GM23338 (cell line): Measurements from ENCODE around the gene METTL26. TPM values are rescaled to one million over a fixed set of nuclear protein-coding genes. Genes with fewer than 3 reads are reported as not detected.

Experiments
- ATAC-seq: fragments of 200-7000 bp; cut with Tn5 transposase; 3 replicates; pipeline ENCODE4 v1.9.1; 2020
- DNase-seq: peaks from one replicate; pipeline ENCODE4 v3.0.0-alpha.2; 2015; ENCODE audit warnings: low spot score
- H2AFZ ChIP-seq: fragments of 200-600 bp; sonication (generic); 2 replicates; pipeline ENCODE4 v1.8.0; 2016; ENCODE audit warnings: antibody characterized with exemption, mild to moderate bottlenecking, moderate library complexity
- H3F3A ChIP-seq: fragments of 200-600 bp; sonication (generic); replicated peaks from 2 replicates; pipeline ENCODE4 v1.8.0; 2017; ENCODE audit warnings: antibody characterized with exemption, mixed run types, low read depth
- H3K27ac ChIP-seq: fragments of 200-600 bp; sonication (generic); 2 replicates; pipeline ENCODE4 v1.6.1; 2016; ENCODE audit warnings: low read depth
- H3K27me3 ChIP-seq: fragments of 200-600 bp; sonication (generic); 2 replicates; pipeline ENCODE4 v1.8.0; 2016; ENCODE audit warnings: mild to moderate bottlenecking, mixed run types, moderate library complexity; ENCODE audit not compliant: insufficient read depth
- H3K36me3 ChIP-seq: fragments of 200-600 bp; sonication (generic); 2 replicates; pipeline ENCODE4 v1.8.0; 2016; ENCODE audit warnings: mild to moderate bottlenecking; ENCODE audit not compliant: insufficient read depth
- H3K4me1 ChIP-seq: fragments of 200-600 bp; sonication (generic); 2 replicates; pipeline ENCODE4 v1.8.0; 2016; ENCODE audit warnings: mild to moderate bottlenecking, moderate library complexity; ENCODE audit not compliant: insufficient read depth
- H3K4me2 ChIP-seq: fragments of 200-600 bp; sonication (generic); 2 replicates; pipeline ENCODE4 v1.7.1; 2017; ENCODE audit warnings: mixed run types
- H3K4me3 ChIP-seq: fragments of 200-600 bp; sonication (generic); 2 replicates; pipeline ENCODE4 v1.6.1; 2016; ENCODE audit warnings: mixed run types
- H3K79me2 ChIP-seq: fragments of 200-600 bp; sonication (generic); replicated peaks from 2 replicates; pipeline ENCODE4 v1.8.0; 2017; ENCODE audit warnings: mild to moderate bottlenecking; ENCODE audit not compliant: insufficient read depth
- H3K9me2 ChIP-seq: fragments of 200-600 bp; sonication (generic); 2 replicates; pipeline ENCODE4 v1.8.0; 2017; ENCODE audit not compliant: insufficient read depth
- H4K20me1 ChIP-seq: fragments of 200-600 bp; sonication (generic); replicated peaks from 2 replicates; pipeline ENCODE4 v1.8.0; 2017; ENCODE audit warnings: mild to moderate bottlenecking; ENCODE audit not compliant: insufficient read depth
- H3K27ac Mint-ChIP-seq: 2 replicates; pipeline ENCODE4 v1.8.0; 2020; ENCODE audit warnings: inconsistent platforms, mild to moderate bottlenecking, moderate library complexity, mixed read lengths
- H3K27me3 Mint-ChIP-seq: 3 replicates; pipeline ENCODE4 v1.8.0; 2022; ENCODE audit warnings: low read depth, mild to moderate bottlenecking, moderate library complexity, mixed read lengths, inconsistent platforms; ENCODE audit not compliant: insufficient read depth, poor library complexity
- H3K36me3 Mint-ChIP-seq: 3 replicates; pipeline ENCODE4 v1.8.0; 2021; ENCODE audit warnings: low read depth, mild to moderate bottlenecking, inconsistent platforms, moderate library complexity, mixed read lengths
- H3K4me1 Mint-ChIP-seq: 3 replicates; pipeline ENCODE4 v1.8.0; 2020; ENCODE audit warnings: mild to moderate bottlenecking, inconsistent platforms, mixed read lengths
- H3K4me3 Mint-ChIP-seq: 3 replicates; pipeline ENCODE4 v1.8.0; 2021; ENCODE audit warnings: moderate library complexity, mild to moderate bottlenecking, inconsistent platforms, mixed read lengths
- H3K9me3 Mint-ChIP-seq: 3 replicates; pipeline ENCODE4 v1.8.0; 2020; ENCODE audit warnings: moderate library complexity, mild to moderate bottlenecking, inconsistent platforms, mixed read lengths
- CREB1 ChIP-seq: fragments of 250-450 bp; sonication (Bioruptor Pico); IDR thresholded peaks from 2 replicates; pipeline ENCODE4 v1.5.0; 2020; ENCODE audit warnings: low read depth, mild to moderate bottlenecking, moderate library complexity
- EZH2 ChIP-seq: fragments of 200-600 bp; sonication (generic); IDR thresholded peaks from one replicate; pipeline ENCODE4 v1.8.0; 2017; ENCODE audit warnings: antibody characterized with exemption, mild to moderate bottlenecking, low read depth; ENCODE audit not compliant: unreplicated experiment
- EZH2phosphoT487 ChIP-seq: fragments of 200-600 bp; sonication (generic); IDR thresholded peaks from one replicate; pipeline ENCODE4 v1.8.1; 2018; ENCODE audit warnings: antibody characterized with exemption; ENCODE audit not compliant: unreplicated experiment
- JUNB ChIP-seq: IDR thresholded peaks from one replicate; pipeline ENCODE4 v1.6.1; 2016; ENCODE audit warnings: antibody characterized with exemption; ENCODE audit not compliant: unreplicated experiment
- NANOG ChIP-seq: IDR thresholded peaks from 2 replicates; pipeline ENCODE4 v1.6.1; 2016; ENCODE audit warnings: antibody characterized with exemption, borderline replicate concordance
- POLR2AphosphoS5 ChIP-seq: IDR thresholded peaks from 2 replicates; pipeline ENCODE4 v1.6.1; 2016; ENCODE audit warnings: antibody characterized with exemption, low read depth
- STAT1 ChIP-seq: IDR thresholded peaks from one replicate; pipeline ENCODE4 v1.6.1; 2016; ENCODE audit warnings: antibody characterized with exemption; ENCODE audit not compliant: unreplicated experiment
- ZNF114 ChIP-seq: fragments of 250-450 bp; sonication (Bioruptor Pico); IDR thresholded peaks from 2 replicates; pipeline ENCODE4 v1.5.0; 2020; ENCODE audit warnings: mild to moderate bottlenecking, moderate library complexity
- ZNF331 ChIP-seq: fragments of 250-450 bp; sonication (Bioruptor Pico); IDR thresholded peaks from 2 replicates; pipeline ENCODE4 v1.5.0; 2020; ENCODE audit warnings: low read depth, mild to moderate bottlenecking, moderate library complexity
- polyA plus RNA-seq: library from polyadenylated mRNA; unstranded; fragments of >200 nt; fragmentation: Nextera tagmentation; extraction: Ambion mirVana; gene quantifications from 2 replicates; pipeline ENCODE4 v1.2.1, GENCODE V29; 2016
- total RNA-seq: library from RNA; depleted of rRNA; stranded (reverse); fragments of >200 nt; shearing (Covaris generic); gene quantifications from 2 replicates; pipeline ENCODE4 v1.2.3, GENCODE V29; 2014
- TF ChIP-seq, protein P1 (sequence below), 2 experiments: fragments of 200-600 bp in 1 of 2; sonication (generic) in 1 of 2; conservative IDR thresholded peaks; 2 replicates each; pipeline versions ENCODE4 v1.5.1 to v1.6.1; 2016 to 2017; ENCODE audit warnings: antibody characterized with exemption in 2 of 2, low read depth in 2 of 2, mild to moderate bottlenecking in 2 of 2, moderate library complexity in 1 of 2
- TF ChIP-seq, protein P2 (sequence below): fragments of 250-450 bp; sonication (Bioruptor Pico); IDR thresholded peaks from 2 replicates; pipeline ENCODE4 v1.5.0; 2020; ENCODE audit warnings: mild to moderate bottlenecking, moderate library complexity
- TF ChIP-seq, protein P3 (sequence below): IDR thresholded peaks from 2 replicates; pipeline ENCODE4 v1.6.1; 2016; ENCODE audit warnings: antibody characterized with exemption
- TF ChIP-seq, protein P4 (sequence below): IDR thresholded peaks from one replicate; pipeline ENCODE4 v1.6.1; 2018; ENCODE audit warnings: antibody characterized with exemption; ENCODE audit not compliant: unreplicated experiment

The METTL26 gene
- total and polyA plus RNA-seq, 2 experiments from 2014 or later = 153 to 223 TPM

DNA sequence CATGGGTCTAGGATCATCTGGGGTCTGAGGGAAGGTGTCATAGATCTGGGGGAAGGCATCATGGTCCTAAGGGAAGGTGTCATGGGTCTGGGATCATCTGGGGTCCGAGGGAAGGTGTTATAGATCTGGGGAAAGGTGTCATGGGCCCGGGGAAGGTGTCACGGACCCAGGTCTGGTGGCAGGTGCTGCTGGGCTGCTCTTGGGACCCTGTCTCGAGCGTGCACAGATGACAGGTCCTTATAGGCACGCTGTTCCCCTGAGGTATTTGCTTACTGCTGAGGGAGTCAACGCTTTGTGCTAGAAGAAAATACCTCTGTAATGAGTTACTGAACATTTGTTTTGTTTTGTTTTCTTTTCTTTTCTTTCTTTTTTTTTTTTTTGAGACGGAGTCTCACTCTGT, 44.9 kb downstream of the METTL26 start:
- Histone ChIP-seq H4K20me1 (peaks cover 31% of the 10 kb centered on the region), H3K79me2 (peaks cover 38% of the 10 kb centered on the region), H3K4me2 (peak overlapping the region; percentile 88; the same call in 1 of the 2 replicates), H3F3A (peaks cover 8% of the 10 kb centered on the region; the same call in 1 of the 2 replicates), H3K9me2 (no peaks in the 10 kb centered on the region), H3K27ac (no peak overlapping the region), H3K4me1 (no peaks in the 10 kb centered on the region), H3K27me3 (peaks cover 19% of the 10 kb centered on the region), H3K36me3 (no peaks in the 10 kb centered on the region), H3K4me3 (peak overlapping the region; percentile 84), H2AFZ (no peak overlapping the region)
- Mint-ChIP-seq H3K4me3 (peak overlapping the region; percentile 78), H3K27ac (no peak overlapping the region), H3K27me3 (peaks cover 25% of the 10 kb centered on the region), H3K36me3 (peaks cover 3% of the 10 kb centered on the region; the same call in 1 of the 3 replicates), H3K4me1 (peaks cover 11% of the 10 kb centered on the region), H3K9me3 (no peaks in the 10 kb centered on the region; the same call in 2 of the 3 replicates)
- TF ChIP-seq, protein P1, sequence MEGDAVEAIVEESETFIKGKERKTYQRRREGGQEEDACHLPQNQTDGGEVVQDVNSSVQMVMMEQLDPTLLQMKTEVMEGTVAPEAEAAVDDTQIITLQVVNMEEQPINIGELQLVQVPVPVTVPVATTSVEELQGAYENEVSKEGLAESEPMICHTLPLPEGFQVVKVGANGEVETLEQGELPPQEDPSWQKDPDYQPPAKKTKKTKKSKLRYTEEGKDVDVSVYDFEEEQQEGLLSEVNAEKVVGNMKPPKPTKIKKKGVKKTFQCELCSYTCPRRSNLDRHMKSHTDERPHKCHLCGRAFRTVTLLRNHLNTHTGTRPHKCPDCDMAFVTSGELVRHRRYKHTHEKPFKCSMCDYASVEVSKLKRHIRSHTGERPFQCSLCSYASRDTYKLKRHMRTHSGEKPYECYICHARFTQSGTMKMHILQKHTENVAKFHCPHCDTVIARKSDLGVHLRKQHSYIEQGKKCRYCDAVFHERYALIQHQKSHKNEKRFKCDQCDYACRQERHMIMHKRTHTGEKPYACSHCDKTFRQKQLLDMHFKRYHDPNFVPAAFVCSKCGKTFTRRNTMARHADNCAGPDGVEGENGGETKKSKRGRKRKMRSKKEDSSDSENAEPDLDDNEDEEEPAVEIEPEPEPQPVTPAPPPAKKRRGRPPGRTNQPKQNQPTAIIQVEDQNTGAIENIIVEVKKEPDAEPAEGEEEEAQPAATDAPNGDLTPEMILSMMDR (conservative IDR thresholded peaks at IDR 0.05; ENCODE audit: low read depth in 2 of 2) = no peak
- no peak for TF ChIP-seq NANOG
- no peak for TF ChIP-seq EZH2
- TF ChIP-seq, protein P2, sequence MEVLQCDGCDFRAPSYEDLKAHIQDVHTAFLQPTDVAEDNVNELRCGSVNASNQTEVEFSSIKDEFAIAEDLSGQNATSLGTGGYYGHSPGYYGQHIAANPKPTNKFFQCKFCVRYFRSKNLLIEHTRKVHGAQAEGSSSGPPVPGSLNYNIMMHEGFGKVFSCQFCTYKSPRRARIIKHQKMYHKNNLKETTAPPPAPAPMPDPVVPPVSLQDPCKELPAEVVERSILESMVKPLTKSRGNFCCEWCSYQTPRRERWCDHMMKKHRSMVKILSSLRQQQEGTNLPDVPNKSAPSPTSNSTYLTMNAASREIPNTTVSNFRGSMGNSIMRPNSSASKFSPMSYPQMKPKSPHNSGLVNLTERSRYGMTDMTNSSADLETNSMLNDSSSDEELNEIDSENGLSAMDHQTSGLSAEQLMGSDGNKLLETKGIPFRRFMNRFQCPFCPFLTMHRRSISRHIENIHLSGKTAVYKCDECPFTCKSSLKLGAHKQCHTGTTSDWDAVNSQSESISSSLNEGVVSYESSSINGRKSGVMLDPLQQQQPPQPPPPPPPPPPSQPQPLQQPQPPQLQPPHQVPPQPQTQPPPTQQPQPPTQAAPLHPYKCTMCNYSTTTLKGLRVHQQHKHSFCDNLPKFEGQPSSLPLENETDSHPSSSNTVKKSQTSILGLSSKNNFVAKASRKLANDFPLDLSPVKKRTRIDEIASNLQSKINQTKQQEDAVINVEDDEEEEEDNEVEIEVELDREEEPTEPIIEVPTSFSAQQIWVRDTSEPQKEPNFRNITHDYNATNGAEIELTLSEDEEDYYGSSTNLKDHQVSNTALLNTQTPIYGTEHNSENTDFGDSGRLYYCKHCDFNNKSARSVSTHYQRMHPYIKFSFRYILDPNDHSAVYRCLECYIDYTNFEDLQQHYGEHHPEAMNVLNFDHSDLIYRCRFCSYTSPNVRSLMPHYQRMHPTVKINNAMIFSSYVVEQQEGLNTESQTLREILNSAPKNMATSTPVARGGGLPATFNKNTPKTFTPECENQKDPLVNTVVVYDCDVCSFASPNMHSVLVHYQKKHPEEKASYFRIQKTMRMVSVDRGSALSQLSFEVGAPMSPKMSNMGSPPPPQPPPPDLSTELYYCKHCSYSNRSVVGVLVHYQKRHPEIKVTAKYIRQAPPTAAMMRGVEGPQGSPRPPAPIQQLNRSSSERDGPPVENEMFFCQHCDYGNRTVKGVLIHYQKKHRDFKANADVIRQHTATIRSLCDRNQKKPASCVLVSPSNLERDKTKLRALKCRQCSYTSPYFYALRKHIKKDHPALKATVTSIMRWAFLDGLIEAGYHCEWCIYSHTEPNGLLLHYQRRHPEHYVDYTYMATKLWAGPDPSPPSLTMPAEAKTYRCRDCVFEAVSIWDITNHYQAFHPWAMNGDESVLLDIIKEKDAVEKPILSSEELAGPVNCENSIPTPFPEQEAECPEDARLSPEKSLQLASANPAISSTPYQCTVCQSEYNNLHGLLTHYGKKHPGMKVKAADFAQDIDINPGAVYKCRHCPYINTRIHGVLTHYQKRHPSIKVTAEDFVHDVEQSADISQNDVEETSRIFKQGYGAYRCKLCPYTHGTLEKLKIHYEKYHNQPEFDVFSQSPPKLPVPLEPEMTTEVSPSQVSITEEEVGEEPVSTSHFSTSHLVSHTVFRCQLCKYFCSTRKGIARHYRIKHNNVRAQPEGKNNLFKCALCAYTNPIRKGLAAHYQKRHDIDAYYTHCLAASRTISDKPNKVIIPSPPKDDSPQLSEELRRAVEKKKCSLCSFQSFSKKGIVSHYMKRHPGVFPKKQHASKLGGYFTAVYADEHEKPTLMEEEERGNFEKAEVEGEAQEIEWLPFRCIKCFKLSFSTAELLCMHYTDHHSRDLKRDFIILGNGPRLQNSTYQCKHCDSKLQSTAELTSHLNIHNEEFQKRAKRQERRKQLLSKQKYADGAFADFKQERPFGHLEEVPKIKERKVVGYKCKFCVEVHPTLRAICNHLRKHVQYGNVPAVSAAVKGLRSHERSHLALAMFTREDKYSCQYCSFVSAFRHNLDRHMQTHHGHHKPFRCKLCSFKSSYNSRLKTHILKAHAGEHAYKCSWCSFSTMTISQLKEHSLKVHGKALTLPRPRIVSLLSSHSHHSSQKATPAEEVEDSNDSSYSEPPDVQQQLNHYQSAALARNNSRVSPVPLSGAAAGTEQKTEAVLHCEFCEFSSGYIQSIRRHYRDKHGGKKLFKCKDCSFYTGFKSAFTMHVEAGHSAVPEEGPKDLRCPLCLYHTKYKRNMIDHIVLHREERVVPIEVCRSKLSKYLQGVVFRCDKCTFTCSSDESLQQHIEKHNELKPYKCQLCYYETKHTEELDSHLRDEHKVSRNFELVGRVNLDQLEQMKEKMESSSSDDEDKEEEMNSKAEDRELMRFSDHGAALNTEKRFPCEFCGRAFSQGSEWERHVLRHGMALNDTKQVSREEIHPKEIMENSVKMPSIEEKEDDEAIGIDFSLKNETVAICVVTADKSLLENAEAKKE (CRISPR knock-in tag) = no peak
- TF ChIP-seq ZNF331 (CRISPR knock-in tag) = no peak
- TF ChIP-seq, protein P3, sequence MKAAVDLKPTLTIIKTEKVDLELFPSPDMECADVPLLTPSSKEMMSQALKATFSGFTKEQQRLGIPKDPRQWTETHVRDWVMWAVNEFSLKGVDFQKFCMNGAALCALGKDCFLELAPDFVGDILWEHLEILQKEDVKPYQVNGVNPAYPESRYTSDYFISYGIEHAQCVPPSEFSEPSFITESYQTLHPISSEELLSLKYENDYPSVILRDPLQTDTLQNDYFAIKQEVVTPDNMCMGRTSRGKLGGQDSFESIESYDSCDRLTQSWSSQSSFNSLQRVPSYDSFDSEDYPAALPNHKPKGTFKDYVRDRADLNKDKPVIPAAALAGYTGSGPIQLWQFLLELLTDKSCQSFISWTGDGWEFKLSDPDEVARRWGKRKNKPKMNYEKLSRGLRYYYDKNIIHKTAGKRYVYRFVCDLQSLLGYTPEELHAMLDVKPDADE = no peak
- TF ChIP-seq EZH2phosphoT487 = no peak
- no peak for TF ChIP-seq CREB1 (CRISPR knock-in tag)
- TF ChIP-seq ZNF114 (CRISPR knock-in tag) = no peak
- no peak for TF ChIP-seq STAT1
- no peak for TF ChIP-seq POLR2AphosphoS5
- TF ChIP-seq, protein P4, sequence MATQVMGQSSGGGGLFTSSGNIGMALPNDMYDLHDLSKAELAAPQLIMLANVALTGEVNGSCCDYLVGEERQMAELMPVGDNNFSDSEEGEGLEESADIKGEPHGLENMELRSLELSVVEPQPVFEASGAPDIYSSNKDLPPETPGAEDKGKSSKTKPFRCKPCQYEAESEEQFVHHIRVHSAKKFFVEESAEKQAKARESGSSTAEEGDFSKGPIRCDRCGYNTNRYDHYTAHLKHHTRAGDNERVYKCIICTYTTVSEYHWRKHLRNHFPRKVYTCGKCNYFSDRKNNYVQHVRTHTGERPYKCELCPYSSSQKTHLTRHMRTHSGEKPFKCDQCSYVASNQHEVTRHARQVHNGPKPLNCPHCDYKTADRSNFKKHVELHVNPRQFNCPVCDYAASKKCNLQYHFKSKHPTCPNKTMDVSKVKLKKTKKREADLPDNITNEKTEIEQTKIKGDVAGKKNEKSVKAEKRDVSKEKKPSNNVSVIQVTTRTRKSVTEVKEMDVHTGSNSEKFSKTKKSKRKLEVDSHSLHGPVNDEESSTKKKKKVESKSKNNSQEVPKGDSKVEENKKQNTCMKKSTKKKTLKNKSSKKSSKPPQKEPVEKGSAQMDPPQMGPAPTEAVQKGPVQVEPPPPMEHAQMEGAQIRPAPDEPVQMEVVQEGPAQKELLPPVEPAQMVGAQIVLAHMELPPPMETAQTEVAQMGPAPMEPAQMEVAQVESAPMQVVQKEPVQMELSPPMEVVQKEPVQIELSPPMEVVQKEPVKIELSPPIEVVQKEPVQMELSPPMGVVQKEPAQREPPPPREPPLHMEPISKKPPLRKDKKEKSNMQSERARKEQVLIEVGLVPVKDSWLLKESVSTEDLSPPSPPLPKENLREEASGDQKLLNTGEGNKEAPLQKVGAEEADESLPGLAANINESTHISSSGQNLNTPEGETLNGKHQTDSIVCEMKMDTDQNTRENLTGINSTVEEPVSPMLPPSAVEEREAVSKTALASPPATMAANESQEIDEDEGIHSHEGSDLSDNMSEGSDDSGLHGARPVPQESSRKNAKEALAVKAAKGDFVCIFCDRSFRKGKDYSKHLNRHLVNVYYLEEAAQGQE = no peak
- TF ChIP-seq JUNB = no peak
- DNase-seq = no peak
- ATAC-seq = no peak
